ENCODE measurements around the gene BLID.

DNA sequence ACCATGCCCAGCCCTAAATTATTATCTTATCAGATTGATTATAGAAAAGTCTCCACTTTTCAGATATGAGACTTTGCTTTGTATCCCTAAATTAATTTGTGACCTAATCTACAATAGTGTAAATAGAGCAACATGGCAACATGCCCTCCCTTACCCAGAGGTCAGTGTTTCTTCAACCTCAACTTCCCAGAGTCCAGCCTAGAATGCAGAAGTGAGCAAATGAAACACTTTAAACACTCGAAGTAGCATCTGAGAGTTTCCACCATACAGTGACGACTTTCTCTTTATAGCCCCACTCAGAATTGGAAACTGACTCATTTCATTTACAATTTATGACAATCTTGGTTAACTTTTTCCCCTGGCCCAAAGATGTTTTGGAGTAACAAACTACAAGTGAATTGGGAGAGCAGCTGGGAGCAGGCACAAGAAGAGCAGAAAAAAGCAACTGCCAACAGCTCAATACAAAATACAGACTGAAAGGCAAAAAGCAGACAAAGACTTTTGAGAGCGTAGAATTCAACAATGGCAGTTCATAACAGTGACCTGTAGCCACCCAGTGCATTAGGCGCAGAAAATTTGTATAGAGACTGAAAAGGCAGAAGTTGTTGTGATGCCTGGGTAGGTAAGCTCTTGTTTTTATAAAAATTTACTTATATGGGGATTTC lies 10.1 kb upstream of the BLID start:
- TF ChIP-seq NFRKB (IDR thresholded peaks at IDR 0.05), result no peak
- TF ChIP-seq ZNF384 (IDR thresholded peaks at IDR 0.05), result no peak
- no peak for TF ChIP-seq ARNT (IDR thresholded peaks at IDR 0.05)
